ENCODE measurements around the gene NOD2. TPM values are rescaled to one million over a fixed set of nuclear protein-coding genes. Genes with fewer than 3 reads are reported as not detected.

The NOD2 gene
- total RNA-seq, 4 donors from 2014 or later, result 0.40 to 1.6 (median 0.68) TPM

GRCh38 chr16:50651835-50652438 lies 41.5 kb upstream of the NOD2 start:
- Histone ChIP-seq H3K36me3 (no peaks in the 10 kb centered on the region), H3K27ac (no peak overlapping the region), H3K4me1 (no peaks in the 10 kb centered on the region), H3K4me3 (replicated peaks in 1 of 3) (no peak overlapping the region), H3K9me3 (no peaks in the 10 kb centered on the region), H3K27me3 (no peaks in the 10 kb centered on the region)
- intact Hi-C loops (cut with DNase I), result no loop called here
- no peak for TF ChIP-seq CTCF (IDR thresholded peaks at IDR 0.05)
- no peak for TF ChIP-seq POLR2A (IDR thresholded peaks at IDR 0.05)
- no peak for DNase-seq
- WGBS, 2 donors, result 97 to 98% methylated on average over 3 of the region's 3 CpGs

GRCh38 chr16:50652836-50653425 lies 40.5 kb upstream of the NOD2 start:
- Histone ChIP-seq H3K36me3 (no peaks in the 10 kb centered on the region), H3K9me3 (no peaks in the 10 kb centered on the region), H3K27me3 (no peaks in the 10 kb centered on the region), H3K4me1 (no peaks in the 10 kb centered on the region), H3K4me3 (replicated peaks in 1 of 3) (no peak overlapping the region), H3K27ac (no peak overlapping the region)
- no peak for TF ChIP-seq CTCF (IDR thresholded peaks at IDR 0.05)
- no peak for TF ChIP-seq POLR2A (IDR thresholded peaks at IDR 0.05)
- intact Hi-C loops (cut with DNase I), result no loop called here
- WGBS, 2 donors, result 77 to 78% methylated on average over 14 of the region's 14 CpGs
- DNase-seq, result no peak

- Histone ChIP-seq H3K27ac (no peak overlapping the region), H3K27me3 (no peaks in the 10 kb centered on the region), H3K4me3 (replicated peaks in 1 of 3) (no peak overlapping the region), H3K36me3 (no peaks in the 10 kb centered on the region), H3K4me1 (no peaks in the 10 kb centered on the region), H3K9me3 (no peaks in the 10 kb centered on the region)
- 84 to 85% methylated on average over 10 to 11 of the region's 11 CpGs for WGBS, 2 donors
- TF ChIP-seq CTCF (IDR thresholded peaks at IDR 0.05), result no peak
- no peak for TF ChIP-seq POLR2A (IDR thresholded peaks at IDR 0.05)
- no peak for DNase-seq
- intact Hi-C loops (cut with DNase I), result no loop called here
Measured at GRCh38 chr16:50653633-50654519, 39.5 kb upstream of the NOD2 start.

GRCh38 chr16:50655558-50656055 lies 37.8 kb upstream of the NOD2 start:
- no peaks in the 10 kb centered on the region for H3K9me3 ChIP-seq
- intact Hi-C loops (cut with DNase I), result no loop called here
- H3K36me3 ChIP-seq, result no peaks in the 10 kb centered on the region
- H3K27ac ChIP-seq, result no peak overlapping the region
- H3K27me3 ChIP-seq, result no peaks in the 10 kb centered on the region
- no peak for TF ChIP-seq CTCF (IDR thresholded peaks at IDR 0.05)
- no peak for TF ChIP-seq POLR2A (IDR thresholded peaks at IDR 0.05)
- no peak for DNase-seq
- 85 to 100% methylated on average over 3 of the region's 3 CpGs for WGBS, 2 donors
- no peaks in the 10 kb centered on the region for H3K4me1 ChIP-seq
- H3K4me3 ChIP-seq (replicated peaks in 1 of 3), result no peak overlapping the region

Data from thyroid gland (tissue), 4 donors.